MG63 (cell line): Measurements from ENCODE around the gene KRTAP4-7. TPM values are rescaled to one million over a fixed set of nuclear protein-coding genes. Genes with fewer than 3 reads are reported as not detected.
"Not testable (repeated sequence)": the region's sequence is repeated elsewhere in the genome, so short reads cannot be mapped to it uniquely, and the experiment has no call there.

Experiments
- DNase-seq: peaks from one replicate; pipeline ENCODE4 v3.0.0-alpha.2; 2020
- H3K27me3 ChIP-seq: fragments of 250-450 bp; sonication (Bioruptor Pico); 2 replicates; pipeline ENCODE4 v1.5.1; 2020; ENCODE audit warnings: mild to moderate bottlenecking, moderate library complexity
- H3K36me3 ChIP-seq: fragments of 250-450 bp; sonication (Bioruptor Pico); 2 replicates; pipeline ENCODE4 v1.5.1; 2020; ENCODE audit warnings: mild to moderate bottlenecking, moderate library complexity
- H3K4me3 ChIP-seq: fragments of 250-450 bp; sonication (Bioruptor Pico); 2 replicates; pipeline ENCODE4 v1.5.1; 2020; ENCODE audit warnings: mild to moderate bottlenecking, moderate library complexity
- H3K9me3 ChIP-seq: fragments of 250-450 bp; sonication (Bioruptor Pico); 2 replicates; pipeline ENCODE4 v1.5.1; 2020; ENCODE audit warnings: mild to moderate bottlenecking, moderate library complexity
- total RNA-seq: library from RNA; depleted of rRNA; stranded (reverse); fragments of >200 nt; shearing (Covaris generic); gene quantifications from 2 replicates; pipeline ENCODE4 v1.2.3, GENCODE V29; 2014; ENCODE audit warnings: low replicate concordance

KRTAP4-7 gene
- total RNA-seq, 1 experiment from 2014 or later: not detected

GRCh38 chr17:41060052-41060604 lies 23.8 kb upstream of the KRTAP4-7 start, which contains the start of gene KRTAP2-3:
TSS of gene KRTAP2-3 (minus strand) at chr17:41060114. CDS start at chr17:41060050, 64 bp downstream.
- Histone ChIP-seq H3K4me3 (no peak within 1 kb of the TSS), H3K36me3 (no peaks in the 10 kb centered on the region), H3K27me3 (no peaks in the 10 kb centered on the region), H3K9me3 (peaks cover 3% of the 10 kb centered on the region)
- peak; percentile 83 for DNase-seq

- H3K36me3 ChIP-seq: no peaks in the 10 kb centered on the region
- peaks cover 3% of the 10 kb centered on the region for H3K9me3 ChIP-seq
- peak; percentile 57 for DNase-seq
- H3K4me3 ChIP-seq: no peak overlapping the region
- H3K27me3 ChIP-seq: no peaks in the 10 kb centered on the region
These were observed 22.0 kb upstream of the KRTAP4-7 start for GRCh38 chr17:41061964-41062363.

- H3K4me3 ChIP-seq: no peak overlapping the region
- DNase-seq: no peak
- H3K9me3 ChIP-seq: no peaks in the 10 kb centered on the region; the same call in 1 of the 2 replicates
These were observed 20.5 kb upstream of the KRTAP4-7 start for GRCh38 chr17:41063449-41063848.

GRCh38 chr17:41064301-41064700 lies 19.6 kb upstream of the KRTAP4-7 start:
- Histone ChIP-seq H3K9me3 (no peaks in the 10 kb centered on the region; the same call in 1 of the 2 replicates), H3K4me3 (no peak overlapping the region), H3K27me3 (no peaks in the 10 kb centered on the region), H3K36me3 (no peaks in the 10 kb centered on the region)
- DNase-seq: no peak

More at GRCh38 chr17:41063449-41063848, 20.5 kb upstream of the KRTAP4-7 start:
- Histone ChIP-seq H3K27me3 (no peaks in the 10 kb centered on the region), H3K36me3 (no peaks in the 10 kb centered on the region)

- DNase-seq: not testable (repeated sequence)
These were observed 18.8 kb upstream of the KRTAP4-7 start for GRCh38 chr17:41065016-41065689.

GRCh38 chr17:41065829-41066624 lies 17.9 kb upstream of the KRTAP4-7 start, which contains the start of gene KRTAP2-4:
TSS of gene KRTAP2-4 (minus strand) at chr17:41065879. CDS start at chr17:41065845, 34 bp downstream.
- H3K9me3 ChIP-seq: no peaks in the 10 kb centered on the region; the same call in 1 of the 2 replicates
- no peaks in the 10 kb centered on the region for H3K36me3 ChIP-seq
- H3K4me3 ChIP-seq: no peak within 1 kb of the TSS
- H3K27me3 ChIP-seq: no peaks in the 10 kb centered on the region
- DNase-seq: peak; percentile 34

More at GRCh38 chr17:41065016-41065689, 18.8 kb upstream of the KRTAP4-7 start:
- not testable (repeated sequence) for H3K4me3 ChIP-seq, H3K36me3 ChIP-seq, H3K27me3 ChIP-seq, H3K9me3 ChIP-seq

- Histone ChIP-seq H3K9me3 (no peaks in the 10 kb centered on the region; the same call in 1 of the 2 replicates), H3K36me3 (no peaks in the 10 kb centered on the region), H3K27me3 (no peaks in the 10 kb centered on the region), H3K4me3 (no peak overlapping the region)
- no peak for DNase-seq
These were observed 16.7 kb upstream of the KRTAP4-7 start for GRCh38 chr17:41067281-41067680.

- H3K4me3 ChIP-seq: no peak overlapping the region
- no peaks in the 10 kb centered on the region for H3K36me3 ChIP-seq
- H3K27me3 ChIP-seq: no peaks in the 10 kb centered on the region
- no peaks in the 10 kb centered on the region; the same call in 1 of the 2 replicates for H3K9me3 ChIP-seq
- DNase-seq: no peak
These were observed 14.9 kb upstream of the KRTAP4-7 start for GRCh38 chr17:41069031-41069430.

- no peak for DNase-seq
- H3K4me3 ChIP-seq: no peak overlapping the region
- no peaks in the 10 kb centered on the region for H3K36me3 ChIP-seq
- H3K27me3 ChIP-seq: no peaks in the 10 kb centered on the region
- H3K9me3 ChIP-seq: no peaks in the 10 kb centered on the region; the same call in 1 of the 2 replicates
These were observed 12.2 kb upstream of the KRTAP4-7 start for GRCh38 chr17:41071606-41072360.

GRCh38 chr17:41073676-41074075 lies 10.3 kb upstream of the KRTAP4-7 start:
- Histone ChIP-seq H3K9me3 (no peaks in the 10 kb centered on the region), H3K36me3 (no peaks in the 10 kb centered on the region), H3K4me3 (no peak overlapping the region), H3K27me3 (no peaks in the 10 kb centered on the region)
- no peak for DNase-seq

GRCh38 chr17:41076788-41077187 lies 7.2 kb upstream of the KRTAP4-7 start:
- no peak for DNase-seq
- no peaks in the 10 kb centered on the region for H3K9me3 ChIP-seq

GRCh38 chr17:41082626-41083025 lies 1.3 kb upstream of the KRTAP4-7 start:
- Histone ChIP-seq H3K9me3 (no peaks in the 10 kb centered on the region), H3K27me3 (no peaks in the 10 kb centered on the region), H3K36me3 (no peaks in the 10 kb centered on the region), H3K4me3 (no peak overlapping the region)
- no peak for DNase-seq

More at GRCh38 chr17:41076788-41077187, 7.2 kb upstream of the KRTAP4-7 start:
- H3K27me3 ChIP-seq: no peaks in the 10 kb centered on the region
- no peak overlapping the region for H3K4me3 ChIP-seq
- H3K36me3 ChIP-seq: no peaks in the 10 kb centered on the region

GRCh38 chr17:41083427-41083826 lies 523 bp upstream of the KRTAP4-7 start:
- H3K36me3 ChIP-seq, H3K4me3 ChIP-seq, DNase-seq, H3K9me3 ChIP-seq, H3K27me3 ChIP-seq: not testable (repeated sequence)

- H3K9me3 ChIP-seq, H3K36me3 ChIP-seq, H3K27me3 ChIP-seq, DNase-seq, H3K4me3 ChIP-seq: not testable (repeated sequence)
These were observed 4.9 kb downstream of the KRTAP4-7 start for GRCh38 chr17:41088760-41089352.

GRCh38 chr17:41096055-41096454 lies 12.1 kb downstream of the KRTAP4-7 start:
- H3K36me3 ChIP-seq: no peaks in the 10 kb centered on the region
- DNase-seq: no peak
- H3K4me3 ChIP-seq: no peak overlapping the region
- H3K27me3 ChIP-seq: no peaks in the 10 kb centered on the region
- H3K9me3 ChIP-seq: peaks cover 6% of the 10 kb centered on the region

- Histone ChIP-seq H3K27me3 (no peaks in the 10 kb centered on the region), H3K9me3 (peaks cover 3% of the 10 kb centered on the region), H3K4me3 (no peak within 1 kb of the TSS), H3K36me3 (no peaks in the 10 kb centered on the region)
- no peak for DNase-seq
These were observed 14.1 kb downstream of the KRTAP4-7 start, which contains the start of gene KRTAP4-8 for GRCh38 chr17:41098042-41098441. TSS of gene KRTAP4-8 (minus strand) at chr17:41098142. CDS start at chr17:41098084, 58 bp downstream.
